GM12891 (cell line): ENCODE data around the gene NBAS.

Experiments used
- POLR2A ChIP-seq: IDR thresholded peaks from 2 replicates; pipeline ENCODE4 v1.6.1; 2011; ENCODE audit warnings: low read depth, low read length, control low read depth
- POLR2AphosphoS5 ChIP-seq: IDR thresholded peaks from 2 replicates; pipeline ENCODE4 v1.6.1; 2011; ENCODE audit warnings: low read depth, low read length, control low read depth
- POU2F2 ChIP-seq: IDR thresholded peaks from 2 replicates; pipeline ENCODE4 v1.6.1; 2011; ENCODE audit warnings: low read depth, mild to moderate bottlenecking, control low read depth, low read length, moderate library complexity
- SPI1 ChIP-seq: IDR thresholded peaks from 2 replicates; pipeline ENCODE4 v1.6.1; 2011; ENCODE audit warnings: low read depth, low read length, control low read depth
- TAF1 ChIP-seq: IDR thresholded peaks from 2 replicates; pipeline ENCODE4 v1.6.1; 2011; ENCODE audit warnings: low read depth, low read length, control low read depth

DNA sequence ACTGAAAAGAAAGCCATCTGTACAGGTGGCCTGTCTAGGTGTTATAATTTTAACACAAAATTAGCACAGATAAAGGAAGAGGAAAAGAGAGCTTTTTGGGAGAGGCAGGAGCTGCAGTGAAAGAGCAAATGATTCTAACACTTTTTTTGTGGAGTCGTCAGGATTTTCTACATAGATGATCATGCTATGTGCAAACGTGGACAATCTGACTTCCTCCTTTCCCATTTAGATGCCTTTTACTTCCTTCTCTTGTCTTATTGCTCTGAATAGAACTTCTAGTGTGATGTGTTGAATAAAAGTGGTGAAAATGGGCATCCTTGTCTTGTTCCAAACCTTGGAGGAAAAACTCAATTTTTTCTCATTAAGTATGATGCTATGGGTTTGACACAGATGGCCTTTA is 334.5 kb downstream of the NBAS start:
- no peak for TF ChIP-seq POLR2AphosphoS5
- TF ChIP-seq POLR2A: no peak
- no peak for TF ChIP-seq POU2F2
- TF ChIP-seq SPI1: no peak
- no peak for TF ChIP-seq TAF1
